AG10803 (cell line): ENCODE results near the gene KLHL29.

Source experiments
- DNase-seq: peaks from one replicate; pipeline ENCODE4 v3.0.0; 2010; ENCODE audit warnings: low read depth
- H3K4me3 ChIP-seq: 2 replicates; pipeline ENCODE4 v1.5.1; 2011; ENCODE audit warnings: mild to moderate bottlenecking, low read length, control low read depth
- CTCF ChIP-seq: conservative IDR thresholded peaks from 2 replicates; pipeline ENCODE4 v1.5.1; 2011; ENCODE audit warnings: mild to moderate bottlenecking, low read length, control low read depth, inconsistent platforms

KLHL29 gene

DNA sequence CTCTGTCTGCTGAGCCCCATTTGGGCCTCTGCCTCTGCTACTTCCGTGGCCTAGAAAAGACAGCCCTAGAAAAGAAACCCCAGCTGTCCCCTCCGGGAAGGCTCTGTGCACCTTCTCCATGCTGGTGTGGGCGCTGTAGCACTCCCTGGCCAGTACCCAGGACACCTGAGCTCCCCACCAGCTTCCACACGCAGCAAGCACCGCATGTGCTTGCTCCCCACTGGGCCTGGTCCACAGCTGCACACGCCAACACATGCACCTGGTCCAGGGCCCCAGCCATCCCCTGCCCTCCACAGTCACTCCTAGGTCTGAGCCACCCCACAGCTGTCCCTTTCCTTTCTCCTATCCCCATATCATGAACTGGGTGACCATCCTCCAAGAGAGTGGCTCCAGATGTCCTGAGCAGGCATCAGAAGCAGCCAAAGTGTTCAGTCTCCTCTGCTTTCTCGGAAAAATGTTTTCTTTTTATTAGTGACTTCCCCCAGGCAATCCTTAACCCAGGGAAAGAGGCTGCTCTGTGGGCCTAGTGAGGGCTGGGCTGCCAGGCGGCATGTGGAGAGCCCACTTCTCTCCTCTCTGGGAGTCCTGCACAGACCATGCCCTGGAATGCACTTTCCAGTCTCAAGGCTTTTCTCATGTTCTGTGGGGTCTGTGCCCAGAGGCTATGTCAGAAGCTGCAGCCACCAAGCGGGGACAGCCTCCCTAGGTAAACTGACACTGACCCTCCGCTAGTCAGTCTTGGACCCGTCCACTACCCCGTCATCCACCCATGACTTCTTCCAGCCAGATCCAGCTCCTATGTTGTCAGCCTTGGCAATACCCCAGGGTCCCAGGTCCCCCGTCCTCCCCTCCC is 133.7 kb downstream of the KLHL29 start:
- TF ChIP-seq CTCF = no peak
- DNase-seq = no peak
- H3K4me3 ChIP-seq = no peak overlapping the region

DNA sequence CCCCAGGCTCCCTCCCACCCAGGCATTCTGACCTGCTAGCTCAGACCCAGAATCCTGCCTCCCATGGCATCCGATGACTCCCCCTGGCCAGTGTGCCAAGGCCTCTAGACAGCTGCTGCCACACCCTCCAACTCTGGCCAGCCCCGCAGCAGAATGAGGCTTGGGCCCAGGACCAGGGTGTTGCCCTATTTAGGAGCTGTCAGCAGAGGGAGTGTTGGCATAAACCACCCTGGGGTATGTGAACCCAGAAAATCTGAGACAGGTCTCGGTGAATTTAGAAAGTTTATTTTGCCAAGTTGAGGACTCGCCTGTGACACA is 134.3 kb downstream of the KLHL29 start:
- TF ChIP-seq CTCF = no peak
- DNase-seq = no peak
- H3K4me3 ChIP-seq = no peak overlapping the region

- no peak for TF ChIP-seq CTCF
- no peak overlapping the region for H3K4me3 ChIP-seq
- DNase-seq = no peak
Observed at GRCh38 chr2:23520256-23520655, 135.3 kb downstream of the KLHL29 start.

- no peak for DNase-seq
- no peak overlapping the region for H3K4me3 ChIP-seq
- no peak for TF ChIP-seq CTCF
Observed at GRCh38 chr2:23521060-23521459, 136.1 kb downstream of the KLHL29 start.

DNA sequence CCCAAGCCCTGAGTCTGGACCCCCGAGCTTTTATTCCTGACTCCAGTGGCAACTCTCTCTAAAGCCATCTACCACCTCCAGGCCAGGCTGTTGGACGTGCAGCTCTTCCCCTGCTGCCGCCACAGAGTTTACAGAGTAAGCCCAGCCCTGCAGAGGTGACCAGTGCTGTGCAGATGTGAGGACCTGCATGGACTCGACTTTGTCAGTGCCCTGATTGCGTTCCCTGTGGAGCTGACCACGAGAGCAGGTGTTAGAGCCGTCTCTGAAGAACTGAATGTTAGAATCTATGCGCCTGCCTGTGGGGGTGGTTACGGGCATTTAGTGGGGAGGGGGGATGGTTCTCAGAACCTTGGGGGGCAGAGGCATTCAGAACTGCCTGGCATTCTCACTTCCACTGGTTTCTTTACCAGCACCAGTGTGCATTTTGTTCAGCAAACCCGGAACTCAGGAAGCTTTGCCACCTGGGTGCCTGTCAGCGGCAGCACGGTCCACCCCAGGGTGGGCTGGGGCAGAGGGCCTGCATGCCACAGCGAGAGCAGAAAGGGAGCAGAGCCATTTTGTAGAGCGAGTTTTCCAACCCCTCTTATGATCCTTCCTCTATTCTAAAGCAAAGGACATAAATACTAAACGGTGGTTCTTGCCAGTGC is 137.9 kb downstream of the KLHL29 start:
- TF ChIP-seq CTCF = no peak
- no peak for DNase-seq
- H3K4me3 ChIP-seq = no peak overlapping the region

GRCh38 chr2:23523373-23524260 is 138.6 kb downstream of the KLHL29 start:
- no peak for TF ChIP-seq CTCF
- peak overlapping the region; percentile 7 for H3K4me3 ChIP-seq
- peak; percentile 80 for DNase-seq
